ENCODE measurements around the gene XXYLT1.
"Not testable (repeated sequence)": the region's sequence is repeated elsewhere in the genome, so short reads cannot be mapped to it uniquely, and the experiment has no call there.

Gene XXYLT1

DNA sequence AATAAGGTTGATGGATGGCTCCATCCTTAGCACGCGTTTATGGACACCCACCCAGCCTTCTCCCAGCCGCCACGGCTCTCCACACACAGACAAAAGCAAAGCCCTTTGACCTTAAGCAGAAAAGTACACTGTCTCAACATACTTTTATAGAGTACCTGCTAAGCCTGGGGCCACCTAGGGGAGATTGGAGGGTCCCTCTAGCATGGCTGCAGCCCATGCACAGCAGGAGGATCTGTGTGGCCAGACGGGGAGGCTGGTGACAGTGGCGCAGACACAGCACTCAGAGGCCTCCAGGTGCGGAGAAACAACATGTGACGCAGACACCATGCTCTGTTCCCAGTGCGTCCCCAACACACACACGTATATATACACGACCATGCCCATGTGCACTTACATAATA is 174.9 kb downstream of the XXYLT1 start:
- TF ChIP-seq CTCF (IDR thresholded peaks at IDR 0.05; ENCODE audit: low read depth, low read length, missing control alignments): no peak
- no peak overlapping the region for H3K4me3 ChIP-seq (replicated peaks; ENCODE audit: low read depth, low read length)
- DNase-seq (ENCODE audit: extremely low read depth, low read depth): no peak

GRCh38 chr3:195095704-195096036 is 175.3 kb downstream of the XXYLT1 start:
- no peak overlapping the region for H3K4me3 ChIP-seq (replicated peaks; ENCODE audit: low read depth, low read length)
- no peak for TF ChIP-seq CTCF (IDR thresholded peaks at IDR 0.05; ENCODE audit: low read depth, low read length, missing control alignments)
- DNase-seq (ENCODE audit: extremely low read depth, low read depth): no peak

- no peak for TF ChIP-seq CTCF (IDR thresholded peaks at IDR 0.05; ENCODE audit: low read depth, low read length, missing control alignments)
- no peak for DNase-seq (ENCODE audit: extremely low read depth, low read depth)
- no peak overlapping the region for H3K4me3 ChIP-seq (replicated peaks; ENCODE audit: low read depth, low read length)
Observed at GRCh38 chr3:195095035-195095703, 175.8 kb downstream of the XXYLT1 start.

DNA sequence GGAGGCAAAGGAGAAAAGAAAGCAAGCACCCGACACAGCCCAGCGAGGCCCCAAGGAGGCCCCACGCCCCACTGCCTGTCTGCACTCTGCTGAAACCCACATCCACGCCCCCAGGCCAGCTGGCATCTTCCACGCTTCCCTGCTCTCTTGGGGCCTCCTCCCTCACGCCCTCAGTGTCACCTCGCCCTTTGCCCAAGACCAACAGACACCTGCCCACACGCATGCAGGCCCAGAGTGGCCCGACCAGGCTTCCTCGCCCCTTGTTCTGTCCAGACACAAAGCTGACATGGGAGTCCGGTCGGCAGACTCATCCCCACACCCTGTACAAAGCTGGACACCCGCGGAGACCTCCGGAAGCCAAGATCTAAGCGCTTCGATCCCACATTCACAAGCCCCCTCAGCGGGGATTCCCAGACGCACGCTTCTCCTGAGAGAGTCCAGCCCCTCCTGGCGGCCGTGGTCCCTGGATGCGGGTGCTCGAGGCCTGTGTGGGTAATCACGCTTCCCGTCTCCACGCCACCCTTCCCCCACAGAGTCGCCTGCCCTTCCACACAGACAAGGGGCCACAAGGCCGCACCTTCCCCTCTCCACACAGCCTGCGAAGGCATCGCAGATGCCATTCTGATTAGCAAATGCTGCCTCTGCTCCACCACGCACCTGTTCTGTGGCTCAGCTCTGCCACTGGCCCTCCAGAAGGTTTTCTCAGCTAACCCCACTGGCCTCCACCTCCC is 176.6 kb downstream of the XXYLT1 start:
- no peak for TF ChIP-seq CTCF (IDR thresholded peaks at IDR 0.05; ENCODE audit: low read depth, low read length, missing control alignments)
- H3K4me3 ChIP-seq (replicated peaks; ENCODE audit: low read depth, low read length): no peak overlapping the region
- DNase-seq (ENCODE audit: extremely low read depth, low read depth): no peak

GRCh38 chr3:195093731-195094130 is 177.2 kb downstream of the XXYLT1 start:
- no peak for TF ChIP-seq CTCF (IDR thresholded peaks at IDR 0.05; ENCODE audit: low read depth, low read length, missing control alignments)
- no peak for DNase-seq (ENCODE audit: extremely low read depth, low read depth)
- H3K4me3 ChIP-seq (replicated peaks; ENCODE audit: low read depth, low read length): no peak overlapping the region

DNA sequence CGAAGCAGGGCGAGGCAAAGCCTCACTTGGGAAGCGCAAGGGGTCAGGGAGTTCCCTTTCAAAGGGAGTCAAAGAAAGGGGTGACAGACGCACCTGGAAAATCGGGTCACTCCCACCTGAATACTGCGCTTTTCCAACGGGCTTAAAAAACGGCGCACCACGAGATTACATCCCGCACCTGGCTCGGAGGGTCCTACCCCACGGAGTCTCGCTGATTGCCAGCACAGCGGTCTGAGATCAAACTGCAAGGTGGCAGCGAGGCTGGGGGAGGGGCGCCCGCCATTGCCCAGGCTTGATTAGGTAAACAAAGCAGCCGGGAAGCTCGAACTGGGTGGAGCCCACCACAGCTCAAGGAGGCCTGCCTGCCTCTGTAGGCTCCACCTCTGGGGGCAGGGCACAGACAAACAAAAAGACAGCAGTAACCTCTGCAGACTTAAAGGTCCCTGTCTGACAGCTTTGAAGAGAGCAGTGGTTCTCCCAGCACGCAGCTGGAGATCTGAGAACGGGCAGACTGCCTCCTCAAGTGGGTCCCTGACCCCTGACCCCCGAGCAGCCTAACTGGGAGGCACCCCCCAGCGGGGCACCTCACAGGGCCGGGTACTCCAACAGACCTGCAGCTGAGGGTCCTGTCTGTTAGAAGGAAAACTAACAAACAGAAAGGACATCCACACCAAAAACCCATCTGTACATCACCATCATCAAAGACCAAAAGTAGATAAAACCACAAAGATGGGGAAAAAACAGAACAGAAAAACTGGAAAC is 182.9 kb downstream of the XXYLT1 start:
- DNase-seq (ENCODE audit: extremely low read depth, low read depth); H3K4me3 ChIP-seq (replicated peaks; ENCODE audit: low read depth, low read length): not testable (repeated sequence)

- H3K4me3 ChIP-seq (replicated peaks; ENCODE audit: low read depth, low read length): no peak overlapping the region
- no peak for TF ChIP-seq CTCF (IDR thresholded peaks at IDR 0.05; ENCODE audit: low read depth, low read length, missing control alignments)
- no peak for DNase-seq (ENCODE audit: extremely low read depth, low read depth)
Observed at GRCh38 chr3:195087328-195087727, 183.6 kb downstream of the XXYLT1 start.

Measured in HFF-Myc (cell line).